GM18873 (cell line): ENCODE results near the gene NSF.

Experiments used
- ATAC-seq: cut with Tn5 transposase; IDR thresholded peaks from one replicate; pipeline ENCODE4 v1.9.1; 2021; ENCODE audit warnings: mild to moderate bottlenecking, moderate library complexity, moderate number of reproducible peaks; ENCODE audit not compliant: unreplicated experiment, low FRiP score

Gene NSF

GRCh38 chr17:46793541-46793940 is 203.1 kb downstream of the NSF start:
- ATAC-seq, result no peak

GRCh38 chr17:46794318-46794717 is 203.8 kb downstream of the NSF start:
- ATAC-seq, result no peak

DNA sequence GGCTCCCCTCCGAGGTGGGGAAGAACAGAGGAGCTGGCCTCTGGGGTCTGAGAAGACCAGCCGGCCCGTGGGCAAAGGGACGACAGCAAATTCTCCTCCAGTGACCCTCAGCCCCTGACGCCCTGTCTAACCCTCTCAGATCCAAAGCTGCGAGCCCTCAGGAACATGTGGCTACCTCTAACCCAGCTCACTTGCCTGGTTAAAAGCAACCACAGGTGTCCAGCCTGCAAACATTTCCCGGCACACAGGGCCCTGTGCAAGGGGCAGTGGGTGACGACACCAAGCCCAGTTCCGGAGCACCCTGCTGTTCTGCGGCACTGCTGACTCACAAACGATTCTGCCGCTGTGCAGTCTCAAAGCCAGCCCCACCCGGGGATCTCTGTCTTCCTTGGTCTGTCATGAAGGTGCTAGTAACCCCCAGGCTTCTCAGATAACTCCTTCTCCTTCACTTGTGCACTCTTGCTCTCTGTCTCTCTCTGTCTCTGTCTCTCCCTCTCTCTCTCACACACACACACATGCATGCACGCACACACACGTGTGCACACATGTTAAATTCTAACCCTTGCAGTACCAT is 205.0 kb downstream of the NSF start:
- no peak for ATAC-seq

DNA sequence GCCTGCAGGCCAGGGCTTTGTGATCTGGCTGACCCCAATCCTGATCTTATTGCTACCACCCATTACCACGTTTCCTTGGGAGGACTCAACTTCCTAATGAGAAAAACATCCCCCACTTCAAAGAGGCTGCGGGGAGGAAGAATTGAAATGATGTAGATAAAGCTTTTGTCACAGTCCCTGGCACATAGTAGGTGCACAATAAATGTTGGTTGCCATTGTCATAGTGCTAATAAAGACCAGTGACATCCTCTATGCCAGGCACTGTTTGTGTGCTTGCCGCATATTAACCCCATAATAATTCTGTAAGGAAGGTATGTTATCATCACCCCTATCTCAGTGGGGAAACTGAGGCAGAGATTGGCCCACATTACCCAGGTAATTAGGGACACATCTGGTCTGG is 205.6 kb downstream of the NSF start:
- ATAC-seq, result no peak

DNA sequence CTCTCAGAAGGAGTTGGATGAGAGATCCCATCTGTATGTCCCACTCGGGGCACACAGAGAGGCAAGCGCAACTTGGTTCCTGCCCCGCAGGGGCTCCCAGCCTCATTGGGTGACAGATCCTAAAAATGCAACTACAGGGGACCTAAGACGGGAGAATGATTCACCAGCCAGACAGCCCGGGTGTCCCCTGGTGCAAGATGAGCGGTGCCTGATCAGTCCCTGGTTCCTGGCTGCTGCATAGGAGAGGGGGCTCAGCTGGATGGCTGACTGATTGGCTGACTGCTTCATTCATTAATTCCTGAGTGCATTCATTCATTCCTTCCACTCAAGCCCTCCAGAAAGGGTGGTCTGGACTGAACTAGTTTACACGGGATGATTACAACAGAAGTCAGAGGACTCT is 206.1 kb downstream of the NSF start:
- no peak for ATAC-seq

DNA sequence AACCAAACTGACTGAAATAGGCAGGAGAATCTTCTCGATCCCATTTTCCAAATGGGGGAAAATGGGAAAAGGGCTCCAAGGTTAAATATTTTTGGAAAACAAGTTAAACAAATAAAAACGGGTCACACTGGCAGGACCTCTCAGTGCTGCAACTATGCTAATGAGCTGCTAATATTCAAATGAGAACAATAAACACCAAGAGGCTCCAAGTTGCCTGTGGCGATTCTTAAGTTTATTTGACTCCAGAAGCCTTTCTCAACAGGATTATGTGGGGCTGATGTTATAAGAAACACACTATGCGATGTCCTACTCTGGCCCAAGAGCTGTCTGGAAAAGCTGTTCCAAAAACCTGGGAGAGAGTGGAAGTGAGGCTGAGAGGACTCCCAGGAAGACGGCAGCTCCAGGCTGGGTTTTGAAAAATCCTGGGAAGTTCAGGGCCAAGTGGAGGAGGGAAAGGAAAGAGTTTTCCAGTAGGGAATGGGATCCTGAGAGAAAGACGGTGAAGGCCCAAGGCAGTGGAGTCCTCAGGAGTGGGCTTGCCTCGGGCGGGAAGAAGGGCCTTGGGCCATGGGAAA is 206.6 kb downstream of the NSF start:
- no peak for ATAC-seq

- ATAC-seq, result no peak
These were observed 210.1 kb downstream of the NSF start for GRCh38 chr17:46800573-46800972.

DNA sequence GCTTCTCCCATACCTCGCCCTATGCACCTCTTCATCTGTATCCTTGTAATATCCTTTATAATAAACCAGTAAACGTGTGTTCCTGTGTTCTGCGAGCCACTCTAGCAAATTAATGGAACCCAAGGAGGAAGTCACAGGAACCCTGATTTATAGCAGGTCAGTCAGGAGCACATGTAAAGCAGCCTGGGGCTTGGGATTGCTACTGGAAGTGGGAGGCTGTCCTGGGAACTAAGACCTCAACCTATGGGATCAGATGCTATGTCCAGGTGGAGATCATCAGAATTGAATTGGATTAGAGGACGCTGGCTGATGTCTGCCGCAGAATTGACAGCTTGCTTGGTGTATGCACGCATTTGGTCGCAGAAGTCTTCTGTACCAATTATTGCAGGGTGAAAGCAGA is 212.3 kb downstream of the NSF start:
- no peak for ATAC-seq

DNA sequence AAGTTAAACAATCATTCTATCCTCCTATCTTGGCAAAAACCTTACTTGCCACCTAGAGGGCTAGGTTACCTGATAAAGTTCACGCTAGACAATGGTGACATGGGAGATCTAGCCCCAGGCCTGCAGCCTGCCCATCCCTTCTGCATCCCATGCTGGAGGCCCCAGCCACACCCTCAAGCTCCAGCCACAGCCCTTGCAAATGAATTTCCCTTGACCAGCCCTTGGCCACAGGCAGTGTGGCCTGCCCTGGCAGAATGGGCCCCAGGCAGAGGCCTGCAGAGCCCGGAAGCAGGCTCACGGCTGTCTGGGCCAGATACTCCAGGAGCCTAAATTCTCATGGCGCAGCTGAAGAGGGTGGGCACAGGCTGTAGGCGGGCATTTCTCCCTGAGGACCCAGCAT is 213.1 kb downstream of the NSF start:
- ATAC-seq, result no peak

DNA sequence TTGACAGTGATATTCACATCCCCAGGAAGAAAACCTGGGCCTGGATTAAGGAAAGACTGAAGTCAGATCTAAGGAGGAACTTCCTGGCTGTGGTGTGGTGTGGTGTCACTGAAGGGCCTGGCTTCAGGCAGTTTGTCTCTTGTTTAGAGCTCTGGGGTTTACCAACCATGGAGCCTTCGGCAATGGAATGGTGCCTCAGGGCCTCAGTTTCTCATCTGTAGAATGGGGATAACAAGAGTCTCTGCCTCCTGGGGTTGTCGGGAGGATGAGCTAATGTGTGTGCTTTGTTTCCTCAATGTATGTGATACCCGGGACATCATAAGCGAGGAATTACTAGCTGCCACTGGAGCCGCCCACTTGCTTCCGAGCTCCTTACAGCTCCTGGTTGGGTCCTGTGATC is 215.3 kb downstream of the NSF start:
- no peak for ATAC-seq
